Measurements from ENCODE around the gene RNF157. TPM values are rescaled to one million over a fixed set of nuclear protein-coding genes. Genes with fewer than 3 reads are reported as not detected.

Gene RNF157
- total RNA-seq, 4 donors from 2014 or later: 8.1 to 67.1 (median 23.9) TPM

DNA sequence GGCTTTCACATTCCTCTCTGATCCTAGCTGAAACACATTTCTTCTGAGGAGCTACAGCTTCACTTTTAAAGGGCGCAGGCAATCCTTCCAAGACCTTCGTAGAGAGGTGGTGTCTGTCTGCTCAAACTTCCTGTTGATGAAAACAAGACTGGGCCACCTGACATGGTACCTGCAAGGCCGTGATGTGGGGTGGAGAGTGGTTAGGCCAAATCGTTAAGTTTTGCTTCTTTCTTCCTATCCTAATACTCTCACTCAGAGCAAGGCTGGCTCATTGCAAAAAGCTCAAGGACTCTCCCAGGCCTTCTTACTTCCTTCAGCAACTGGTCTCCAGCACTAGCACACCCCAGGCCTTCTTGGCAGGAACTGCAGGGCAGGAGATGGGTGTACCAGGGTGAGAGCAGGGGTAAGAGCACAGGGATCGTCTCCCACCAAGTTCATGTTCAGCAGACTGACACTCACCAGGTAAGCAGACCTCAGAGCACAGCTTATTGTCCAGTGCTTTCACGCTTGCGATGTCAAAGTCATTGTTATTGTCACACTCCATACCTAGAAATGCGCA, 88.3 kb downstream of the RNF157 start:
- TF ChIP-seq, protein P1, sequence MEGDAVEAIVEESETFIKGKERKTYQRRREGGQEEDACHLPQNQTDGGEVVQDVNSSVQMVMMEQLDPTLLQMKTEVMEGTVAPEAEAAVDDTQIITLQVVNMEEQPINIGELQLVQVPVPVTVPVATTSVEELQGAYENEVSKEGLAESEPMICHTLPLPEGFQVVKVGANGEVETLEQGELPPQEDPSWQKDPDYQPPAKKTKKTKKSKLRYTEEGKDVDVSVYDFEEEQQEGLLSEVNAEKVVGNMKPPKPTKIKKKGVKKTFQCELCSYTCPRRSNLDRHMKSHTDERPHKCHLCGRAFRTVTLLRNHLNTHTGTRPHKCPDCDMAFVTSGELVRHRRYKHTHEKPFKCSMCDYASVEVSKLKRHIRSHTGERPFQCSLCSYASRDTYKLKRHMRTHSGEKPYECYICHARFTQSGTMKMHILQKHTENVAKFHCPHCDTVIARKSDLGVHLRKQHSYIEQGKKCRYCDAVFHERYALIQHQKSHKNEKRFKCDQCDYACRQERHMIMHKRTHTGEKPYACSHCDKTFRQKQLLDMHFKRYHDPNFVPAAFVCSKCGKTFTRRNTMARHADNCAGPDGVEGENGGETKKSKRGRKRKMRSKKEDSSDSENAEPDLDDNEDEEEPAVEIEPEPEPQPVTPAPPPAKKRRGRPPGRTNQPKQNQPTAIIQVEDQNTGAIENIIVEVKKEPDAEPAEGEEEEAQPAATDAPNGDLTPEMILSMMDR (IDR thresholded peaks at IDR 0.05; ENCODE audit: low read depth): no peak

DNA sequence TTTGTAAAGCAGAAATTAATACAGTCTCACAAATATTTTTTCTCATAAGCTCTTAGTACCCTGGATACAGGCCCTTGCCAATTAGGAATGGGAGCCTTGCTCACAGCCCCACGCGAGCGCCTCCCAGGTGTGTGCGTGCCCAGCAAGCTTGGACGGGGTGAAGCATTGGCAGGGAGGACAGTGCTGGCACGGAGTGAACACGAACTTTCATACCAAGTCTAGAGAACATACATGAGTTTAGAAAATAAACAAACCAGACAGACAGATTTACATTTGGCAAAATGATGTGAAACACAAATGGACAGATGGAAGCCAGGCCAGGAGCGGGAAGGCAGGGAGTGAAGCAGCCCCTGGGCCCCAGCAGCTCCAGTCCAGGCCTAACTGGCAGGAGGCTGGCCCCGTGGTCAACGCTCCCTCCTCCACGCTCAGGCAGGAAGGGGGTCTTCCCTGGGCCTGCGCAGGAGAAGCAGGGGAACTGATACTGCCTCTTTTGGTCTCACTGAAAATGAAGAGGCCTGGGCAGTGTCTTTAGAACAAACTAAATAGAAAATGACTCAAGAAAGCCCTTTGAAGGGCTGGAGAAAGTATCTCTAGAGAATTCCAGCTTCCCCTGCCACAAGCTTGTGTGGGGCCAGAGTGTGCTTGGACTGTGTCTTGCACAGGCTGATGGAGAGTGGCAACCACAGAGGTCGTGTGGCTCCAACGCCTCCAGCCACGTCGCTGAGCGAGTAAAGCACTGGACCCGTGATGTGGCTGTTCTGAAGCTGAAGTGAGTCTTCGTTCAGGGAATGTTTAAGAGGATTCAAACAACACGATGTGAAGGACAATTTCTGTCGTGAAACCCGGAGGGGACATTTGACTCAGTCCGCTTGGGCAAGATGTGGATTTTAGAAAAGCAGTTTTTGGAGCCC, 89.3 kb downstream of the RNF157 start:
- TF ChIP-seq, protein P1 (IDR thresholded peaks at IDR 0.05; ENCODE audit: low read depth): no peak

DNA sequence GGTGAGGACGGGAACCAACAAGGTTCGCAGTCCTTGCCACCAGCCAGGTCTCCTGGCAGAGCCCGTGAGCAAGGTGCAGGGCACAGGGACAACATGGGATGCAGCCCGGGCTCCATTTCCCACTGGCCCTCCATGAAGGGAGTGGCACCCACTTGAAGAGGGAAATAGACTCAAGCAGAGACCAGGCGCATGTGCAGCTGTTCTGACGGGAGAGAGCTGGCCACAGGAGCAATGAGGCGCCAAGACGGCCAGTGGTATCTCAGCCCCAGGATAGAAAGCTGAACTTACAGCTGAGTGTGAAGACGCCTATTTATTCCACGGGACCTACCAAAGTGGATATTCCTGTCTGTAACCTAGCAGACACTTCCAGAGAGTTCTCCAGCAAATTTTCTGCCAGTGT, 91.1 kb downstream of the RNF157 start:
- TF ChIP-seq, protein P1 (IDR thresholded peaks at IDR 0.05; ENCODE audit: low read depth): no peak

DNA sequence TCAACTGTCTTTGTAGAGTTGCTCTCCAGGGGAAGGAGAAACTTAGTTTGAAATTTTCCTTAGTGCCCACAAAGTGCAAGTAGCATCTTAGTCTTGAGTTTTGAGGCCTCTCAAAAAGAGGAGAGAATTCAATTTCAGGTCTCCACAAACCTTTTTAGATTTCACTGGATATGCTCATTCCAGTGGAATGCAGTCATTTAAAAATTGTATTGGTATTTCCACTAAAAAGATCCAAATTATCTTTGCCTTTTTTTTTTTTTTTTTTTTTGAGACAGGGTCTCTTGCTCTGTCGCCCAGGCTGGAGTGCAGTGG, 92.3 kb downstream of the RNF157 start:
- TF ChIP-seq, protein P1 (IDR thresholded peaks at IDR 0.05; ENCODE audit: low read depth): no peak

DNA sequence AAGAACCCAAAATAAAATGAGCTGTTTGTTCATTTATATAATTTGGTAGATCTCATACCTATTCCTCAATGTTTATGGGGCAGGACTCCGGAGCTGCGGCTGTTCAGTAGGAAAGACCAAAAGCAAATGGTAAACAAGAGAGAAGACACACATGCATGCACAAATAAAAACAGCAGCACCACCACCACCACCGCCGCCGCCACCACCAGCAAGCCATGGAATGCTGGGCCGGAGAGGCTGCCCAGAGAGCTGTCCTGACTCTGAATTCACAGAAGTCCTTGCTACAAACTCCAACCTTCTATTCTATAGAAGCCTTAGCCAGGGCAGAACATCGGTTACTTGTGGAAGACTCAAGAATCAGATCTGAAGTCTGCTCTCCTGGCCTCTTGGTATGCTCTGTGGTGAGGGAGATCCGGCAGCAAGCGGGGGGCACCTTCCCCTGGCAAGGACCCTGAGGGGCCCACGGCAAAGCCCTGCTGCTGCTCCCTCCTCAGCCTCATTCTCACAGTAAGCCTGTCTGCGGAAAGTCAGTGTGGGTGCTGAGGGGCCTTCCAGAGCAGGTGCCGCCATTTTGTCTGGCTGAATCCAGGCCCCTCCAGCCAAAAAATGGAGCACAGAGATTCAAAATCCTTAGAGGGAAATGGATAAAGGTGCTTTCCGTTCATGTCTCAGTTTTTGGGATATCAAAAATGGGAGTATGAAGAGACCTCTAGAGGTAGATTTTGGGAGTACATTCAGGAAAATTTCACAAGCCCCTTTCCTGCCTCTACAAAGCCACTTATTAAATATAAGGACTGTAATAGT, 92.9 kb downstream of the RNF157 start:
- TF ChIP-seq, protein P1 (IDR thresholded peaks at IDR 0.05; ENCODE audit: low read depth): no peak

DNA sequence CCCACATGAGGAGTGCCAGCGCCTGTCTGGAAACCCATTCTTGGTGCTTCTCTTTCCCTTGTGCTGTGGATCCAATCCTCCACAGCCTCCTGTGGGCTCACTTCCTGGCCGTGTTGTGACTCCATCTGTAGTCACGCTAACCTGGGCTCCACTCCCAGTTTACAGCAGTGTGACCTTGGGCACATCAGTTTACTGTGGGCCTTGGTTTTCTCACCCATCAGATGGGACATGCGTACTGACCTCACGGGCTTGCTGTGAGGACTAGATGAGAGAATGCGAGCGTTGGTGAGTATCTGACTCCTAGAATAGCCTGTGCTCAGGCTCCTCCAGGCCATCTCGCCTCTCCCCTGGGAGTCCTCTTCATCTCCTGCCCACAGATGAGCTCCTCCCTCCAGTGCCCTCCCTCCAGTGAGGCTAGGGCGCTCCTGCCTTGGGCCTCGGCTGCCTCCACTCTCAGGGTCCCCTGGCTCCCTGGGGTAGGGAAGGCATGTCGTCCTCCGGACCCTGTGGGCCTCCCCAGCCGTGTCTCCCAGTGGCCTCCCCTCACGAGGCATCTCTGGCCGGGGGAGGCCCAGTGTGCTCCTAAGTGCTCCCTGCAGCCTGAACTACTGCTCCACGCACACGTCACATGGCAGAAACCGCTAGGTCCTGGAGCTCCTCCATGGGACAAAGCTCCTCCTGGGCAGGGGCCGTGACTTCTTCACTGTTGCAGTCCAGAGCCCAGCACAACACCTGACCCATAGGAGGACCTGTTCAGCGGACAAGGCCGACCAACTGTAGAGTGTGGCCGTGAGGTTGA, 94.0 kb downstream of the RNF157 start:
- TF ChIP-seq, protein P1 (IDR thresholded peaks at IDR 0.05; ENCODE audit: low read depth): no peak
